C4-2B (cell line): ENCODE results near the gene SMIM11.
"Not testable (repeated sequence)": the region's sequence is repeated elsewhere in the genome, so short reads cannot be mapped to it uniquely, and the experiment has no call there.

ENCODE experiments used
- CTCF ChIP-seq: fragments of 450-650 bp; conservative IDR thresholded peaks from 2 replicates; pipeline ENCODE4 v1.5.1; 2017; ENCODE audit warnings: mild to moderate bottlenecking
- ZFX ChIP-seq: fragments of 450-650 bp; IDR thresholded peaks from 2 replicates; pipeline ENCODE4 v1.6.1; 2017

- TF ChIP-seq CTCF, ZFX: not testable (repeated sequence)
Measured at GRCh38 chr21:34383724-34384415, 8.6 kb downstream of the SMIM11 start.
